Activated gamma-delta T cell (primary cell): ENCODE measurements around the gene AP5S1.
"Not testable (repeated sequence)": the region's sequence is repeated elsewhere in the genome, so short reads cannot be mapped to it uniquely, and the experiment has no call there.

Experiments used
- DNase-seq: peaks from one replicate; lab custom pipeline; 2025; lab: John Stamatoyannopoulos, UW
- total RNA-seq, 2 donors: gene quantifications; one replicate each; lab custom pipeline; 2026; lab: John Stamatoyannopoulos, UW

Gene AP5S1
- total RNA-seq: 19.1 to 22.6 reads per million in 2 donors

GRCh38 chr20:3820048-3820900 lies at the start of gene AP5S1:
Gene AP5S1 (plus strand): TSS chr20:3820547. CDS start chr20:3822118, 1,571 bp downstream.
- DNase-seq: peak; percentile 96

- no peak for DNase-seq
Measured at GRCh38 chr20:3771552-3772058, 48.7 kb upstream of the AP5S1 start.

- no peak for DNase-seq
Measured at GRCh38 chr20:3775457-3776108, 44.8 kb upstream of the AP5S1 start.

GRCh38 chr20:3777381-3777715 lies 43.0 kb upstream of the AP5S1 start:
- no peak for DNase-seq

GRCh38 chr20:3777716-3778629 lies 42.4 kb upstream of the AP5S1 start:
- DNase-seq: peak; percentile 20

- DNase-seq: no peak
Measured at GRCh38 chr20:3778976-3779375, 41.4 kb upstream of the AP5S1 start.

- DNase-seq: no peak
Measured at GRCh38 chr20:3781153-3781910, 39.0 kb upstream of the AP5S1 start, which contains the start of gene SPEF1. Gene SPEF1 (minus strand): TSS chr20:3781448. CDS start chr20:3781287, 161 bp downstream.

GRCh38 chr20:3782597-3782996 lies 37.8 kb upstream of the AP5S1 start:
- no peak for DNase-seq

- no peak for DNase-seq
Measured at GRCh38 chr20:3783068-3783489, 37.3 kb upstream of the AP5S1 start.

- DNase-seq: no peak
Measured at GRCh38 chr20:3783511-3784195, 36.7 kb upstream of the AP5S1 start.

- no peak for DNase-seq
Measured at GRCh38 chr20:3784216-3784853, 36.0 kb upstream of the AP5S1 start.

- DNase-seq: no peak
Measured at GRCh38 chr20:3784863-3785239, 35.5 kb upstream of the AP5S1 start.

GRCh38 chr20:3785240-3786125 lies 34.9 kb upstream of the AP5S1 start:
- no peak for DNase-seq

GRCh38 chr20:3786126-3786484 lies 34.2 kb upstream of the AP5S1 start:
- DNase-seq: peak; percentile 22

GRCh38 chr20:3786665-3787323 lies 33.6 kb upstream of the AP5S1 start, which contains the start of gene CENPB:
Gene CENPB (minus strand): TSS chr20:3786740. CDS start chr20:3786483, 257 bp downstream.
- DNase-seq: peak; percentile 87

GRCh38 chr20:3787324-3788014 lies 32.9 kb upstream of the AP5S1 start:
- DNase-seq: no peak

- DNase-seq: no peak
Measured at GRCh38 chr20:3788685-3789155, 31.6 kb upstream of the AP5S1 start.

- DNase-seq: not testable (repeated sequence)
Measured at GRCh38 chr20:3789201-3789600, 31.1 kb upstream of the AP5S1 start.
